HAP-1 (cell line): ENCODE results near the gene NTSR1.

Source experiments
- DNase-seq, 2 experiments: peaks; one replicate each; pipeline ENCODE4 v3.0.0-alpha.2; 2016 to 2020; ENCODE audit warnings: low spot score in 2 of 2
- H3K27me3 ChIP-seq: fragments of 250-450 bp; sonication (Bioruptor Pico); 2 replicates; pipeline ENCODE4 v1.5.1; 2020; ENCODE audit warnings: low read depth, mild to moderate bottlenecking, moderate library complexity
- H3K36me3 ChIP-seq: fragments of 250-450 bp; sonication (Bioruptor Pico); replicated peaks from 2 replicates; pipeline ENCODE4 v1.5.1; 2020; ENCODE audit warnings: mild to moderate bottlenecking
- H3K4me1 ChIP-seq: fragments of 250-450 bp; sonication (Bioruptor Pico); 2 replicates; pipeline ENCODE4 v1.5.1; 2020; ENCODE audit warnings: mild to moderate bottlenecking
- H3K4me3 ChIP-seq: fragments of 250-450 bp; sonication (Bioruptor Pico); 2 replicates; pipeline ENCODE4 v1.5.1; 2020; ENCODE audit warnings: mild to moderate bottlenecking, moderate library complexity
- H3K9me3 ChIP-seq: fragments of 250-450 bp; sonication (Bioruptor Pico); 2 replicates; pipeline ENCODE4 v1.5.1; 2020; ENCODE audit warnings: mild to moderate bottlenecking, moderate library complexity
- in situ Hi-C: fragments of 300-500 bp; cut with MboI; formaldehyde crosslinking; loops from 3 replicates; pipeline ENCODE4 v1.14.3; 2020; ENCODE audit warnings: low sequenced_read_pairs, inconsistent platforms, mixed read lengths

The NTSR1 gene

GRCh38 chr20:62779417-62779685 is 70.7 kb downstream of the NTSR1 start:
- no peak for DNase-seq
- Histone ChIP-seq H3K4me3 (no peak overlapping the region), H3K4me1 (peaks cover 12% of the 10 kb centered on the region), H3K36me3 (no peaks in the 10 kb centered on the region), H3K9me3 (no peaks in the 10 kb centered on the region), H3K27me3 (no peaks in the 10 kb centered on the region)
- in situ Hi-C loops: no loop called here

- no peaks in the 10 kb centered on the region for H3K27me3 ChIP-seq
- no peak for DNase-seq
- no peaks in the 10 kb centered on the region for H3K9me3 ChIP-seq
- in situ Hi-C loops: no loop called here
- no peaks in the 10 kb centered on the region for H3K36me3 ChIP-seq
- H3K4me3 ChIP-seq: no peak overlapping the region
- H3K4me1 ChIP-seq: peaks cover 4% of the 10 kb centered on the region
Measured at GRCh38 chr20:62780204-62780603, 71.6 kb downstream of the NTSR1 start.

- Histone ChIP-seq H3K36me3 (no peaks in the 10 kb centered on the region), H3K27me3 (no peaks in the 10 kb centered on the region), H3K4me3 (no peak overlapping the region), H3K9me3 (no peaks in the 10 kb centered on the region), H3K4me1 (peaks cover 4% of the 10 kb centered on the region; the same call in 1 of the 2 replicates)
- DNase-seq: no peak
- in situ Hi-C loops: no loop called here
Measured at GRCh38 chr20:62780696-62781095, 72.1 kb downstream of the NTSR1 start.

- Histone ChIP-seq H3K9me3 (no peaks in the 10 kb centered on the region), H3K36me3 (no peaks in the 10 kb centered on the region), H3K4me3 (no peak overlapping the region), H3K4me1 (no peaks in the 10 kb centered on the region), H3K27me3 (no peaks in the 10 kb centered on the region)
- in situ Hi-C loops: no loop called here
- DNase-seq: no peak
Measured at GRCh38 chr20:62782149-62782892, 73.7 kb downstream of the NTSR1 start.

- Histone ChIP-seq H3K27me3 (no peaks in the 10 kb centered on the region), H3K36me3 (no peaks in the 10 kb centered on the region), H3K4me1 (no peaks in the 10 kb centered on the region), H3K4me3 (no peak overlapping the region), H3K9me3 (no peaks in the 10 kb centered on the region)
- in situ Hi-C loops: no loop called here
- DNase-seq: no peak
Measured at GRCh38 chr20:62782893-62783278, 74.2 kb downstream of the NTSR1 start.

- no peaks in the 10 kb centered on the region for H3K27me3 ChIP-seq
- in situ Hi-C loops: no loop called here
- no peak overlapping the region for H3K4me3 ChIP-seq
- H3K36me3 ChIP-seq: no peaks in the 10 kb centered on the region
- H3K4me1 ChIP-seq: no peaks in the 10 kb centered on the region
- no peaks in the 10 kb centered on the region for H3K9me3 ChIP-seq
- no peak for DNase-seq
Measured at GRCh38 chr20:62784497-62784896, 75.9 kb downstream of the NTSR1 start.

- H3K27me3 ChIP-seq: no peaks in the 10 kb centered on the region
- in situ Hi-C loops: no loop called here
- DNase-seq: no peak
- no peaks in the 10 kb centered on the region for H3K9me3 ChIP-seq
- no peak overlapping the region for H3K4me3 ChIP-seq
- H3K4me1 ChIP-seq: no peaks in the 10 kb centered on the region
- no peaks in the 10 kb centered on the region for H3K36me3 ChIP-seq
Measured at GRCh38 chr20:62785393-62785792, 76.8 kb downstream of the NTSR1 start.

GRCh38 chr20:62786157-62786556 is 77.5 kb downstream of the NTSR1 start:
- in situ Hi-C loops: no loop called here
- Histone ChIP-seq H3K4me3 (no peak overlapping the region), H3K36me3 (no peaks in the 10 kb centered on the region), H3K27me3 (no peaks in the 10 kb centered on the region), H3K4me1 (no peaks in the 10 kb centered on the region), H3K9me3 (no peaks in the 10 kb centered on the region)
- no peak for DNase-seq

- H3K4me3 ChIP-seq: no peak overlapping the region
- in situ Hi-C loops: no loop called here
- no peaks in the 10 kb centered on the region for H3K36me3 ChIP-seq
- H3K9me3 ChIP-seq: no peaks in the 10 kb centered on the region
- no peak for DNase-seq
- no peaks in the 10 kb centered on the region for H3K4me1 ChIP-seq
- H3K27me3 ChIP-seq: no peaks in the 10 kb centered on the region
Measured at GRCh38 chr20:62787321-62787720, 78.7 kb downstream of the NTSR1 start.

- H3K4me1 ChIP-seq: no peaks in the 10 kb centered on the region
- in situ Hi-C loops: no loop called here
- H3K36me3 ChIP-seq: no peaks in the 10 kb centered on the region
- H3K9me3 ChIP-seq: no peaks in the 10 kb centered on the region
- no peaks in the 10 kb centered on the region for H3K27me3 ChIP-seq
- DNase-seq: no peak
- H3K4me3 ChIP-seq: no peak overlapping the region
Measured at GRCh38 chr20:62787866-62788265, 79.2 kb downstream of the NTSR1 start.

- DNase-seq: no peak
- Histone ChIP-seq H3K36me3 (no peaks in the 10 kb centered on the region), H3K27me3 (no peaks in the 10 kb centered on the region), H3K4me1 (no peaks in the 10 kb centered on the region; the same call in 1 of the 2 replicates), H3K4me3 (no peak overlapping the region), H3K9me3 (no peaks in the 10 kb centered on the region)
- in situ Hi-C loops: no loop called here
Measured at GRCh38 chr20:62788607-62789006, 80.0 kb downstream of the NTSR1 start.

- in situ Hi-C loops: loop anchor here (5.0 kb wide), 2 partner anchors 123 to 288 kb away; no protein-coding TSS in a partner anchor
- Histone ChIP-seq H3K4me1 (peaks cover 10% of the 10 kb centered on the region), H3K4me3 (no peak overlapping the region), H3K27me3 (no peaks in the 10 kb centered on the region), H3K9me3 (no peaks in the 10 kb centered on the region), H3K36me3 (no peaks in the 10 kb centered on the region)
- no peak for DNase-seq
Measured at GRCh38 chr20:62790075-62790474, 81.4 kb downstream of the NTSR1 start.

- H3K4me3 ChIP-seq: no peak overlapping the region
- in situ Hi-C loops: loop anchor here (5.0 kb wide), 2 partner anchors 124 to 289 kb away; no protein-coding TSS in a partner anchor
Measured at GRCh38 chr20:62791301-62792181, 82.9 kb downstream of the NTSR1 start.

More at GRCh38 chr20:62791301-62792181, 82.9 kb downstream of the NTSR1 start:
- 0 out of 2 replicates have a peak, but pooled peaks cover 2% of the 10 kb centered on the region for H3K9me3 ChIP-seq
- no peaks in the 10 kb centered on the region for H3K36me3 ChIP-seq
- DNase-seq: peak; percentile 91 to 92
- no peaks in the 10 kb centered on the region for H3K27me3 ChIP-seq
- H3K4me1 ChIP-seq: peaks cover 19% of the 10 kb centered on the region
